NT2/D1 (cell line): ENCODE results near the gene EXOC2.
A peak's percentile ranks its signal among the peaks of the same experiment; 100 is the strongest.

Experiments
- DNase-seq: peaks from one replicate; pipeline ENCODE4 v3.0.0-alpha.2; 2011; ENCODE audit warnings: low read depth, low spot score
- H3K27me3 ChIP-seq: 2 replicates; pipeline ENCODE4 v1.6.0; 2011; ENCODE audit warnings: mild to moderate bottlenecking; ENCODE audit not compliant: insufficient read length, insufficient read depth
- H3K36me3 ChIP-seq: 2 replicates; pipeline ENCODE4 v1.6.1; 2011; ENCODE audit warnings: mild to moderate bottlenecking, low read length, mixed read lengths; ENCODE audit not compliant: insufficient read depth, insufficient read length
- H3K4me1 ChIP-seq: 2 replicates; pipeline ENCODE4 v1.5.1; 2011; ENCODE audit not compliant: insufficient read depth, insufficient read length
- H3K4me3 ChIP-seq: 2 replicates; pipeline ENCODE4 v1.5.1; 2011; ENCODE audit warnings: low read depth; ENCODE audit not compliant: insufficient read length
- H3K9ac ChIP-seq: 2 replicates; pipeline ENCODE4 v1.6.0; 2011; ENCODE audit warnings: low read depth; ENCODE audit not compliant: insufficient read length
- H3K9me3 ChIP-seq: 2 replicates; pipeline ENCODE4 v1.5.1; 2011; ENCODE audit warnings: mild to moderate bottlenecking, low read length; ENCODE audit not compliant: insufficient read depth
- SUZ12 ChIP-seq: IDR thresholded peaks from 2 replicates; pipeline ENCODE4 v1.6.1; 2011; ENCODE audit not compliant: insufficient read length, insufficient read depth; ENCODE audit errors: extremely low read depth
- YY1 ChIP-seq: IDR thresholded peaks from 2 replicates; pipeline ENCODE4 v1.6.1; 2011; ENCODE audit not compliant: insufficient read length, insufficient read depth
- ZNF274 ChIP-seq: IDR thresholded peaks from 2 replicates; pipeline ENCODE4 v1.6.1; 2011; ENCODE audit warnings: mild to moderate bottlenecking, low read depth, low read length

Gene EXOC2

GRCh38 chr6:715709-716491, 23.0 kb upstream of the EXOC2 start:
- no peak for TF ChIP-seq ZNF274
- no peak for TF ChIP-seq YY1
- TF ChIP-seq SUZ12: no peak
- Histone ChIP-seq H3K4me3 (no peak overlapping the region), H3K9me3 (no peaks in the 10 kb centered on the region), H3K9ac (no peak overlapping the region), H3K36me3 (no peaks in the 10 kb centered on the region), H3K4me1 (no peaks in the 10 kb centered on the region), H3K27me3 (peaks cover 11% of the 10 kb centered on the region)
- no peak for DNase-seq

GRCh38 chr6:714100-714499, 21.2 kb upstream of the EXOC2 start:
- H3K36me3 ChIP-seq: no peaks in the 10 kb centered on the region
- H3K4me3 ChIP-seq: no peak overlapping the region
- peaks cover 20% of the 10 kb centered on the region for H3K27me3 ChIP-seq
- no peak for DNase-seq
- TF ChIP-seq SUZ12 (no peak), YY1 (no peak), ZNF274 (no peak)
- no peaks in the 10 kb centered on the region for H3K9me3 ChIP-seq
- H3K4me1 ChIP-seq: no peaks in the 10 kb centered on the region
- H3K9ac ChIP-seq: no peak overlapping the region

GRCh38 chr6:713351-713750, 20.4 kb upstream of the EXOC2 start:
- H3K4me3 ChIP-seq: no peak overlapping the region
- TF ChIP-seq SUZ12 (no peak), ZNF274 (no peak), YY1 (no peak)
- H3K4me1 ChIP-seq: no peaks in the 10 kb centered on the region
- no peaks in the 10 kb centered on the region for H3K36me3 ChIP-seq
- no peak overlapping the region for H3K9ac ChIP-seq
- H3K27me3 ChIP-seq: peaks cover 20% of the 10 kb centered on the region
- no peak for DNase-seq
- H3K9me3 ChIP-seq: no peaks in the 10 kb centered on the region

DNA sequence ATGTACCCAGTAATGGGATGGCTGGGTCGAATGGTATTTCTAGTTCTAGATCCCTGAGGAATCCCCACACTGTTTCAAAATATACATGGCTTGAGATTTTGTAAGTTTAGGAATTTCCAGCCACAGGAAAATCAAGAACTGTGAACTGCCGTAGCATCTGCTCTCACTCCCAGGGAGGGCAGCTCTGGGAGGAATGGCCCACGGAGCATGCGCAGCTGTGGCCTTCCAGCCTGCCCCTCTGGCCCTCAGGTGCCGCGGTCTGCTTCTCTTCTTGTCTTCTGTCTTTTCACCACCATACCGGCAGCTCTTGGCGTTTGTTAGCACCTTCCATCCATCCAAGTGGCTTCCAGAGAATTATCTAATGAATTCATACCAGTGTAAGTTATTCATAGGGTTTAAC, 19.9 kb upstream of the EXOC2 start:
- Histone ChIP-seq H3K9me3 (no peaks in the 10 kb centered on the region), H3K27me3 (peaks cover 20% of the 10 kb centered on the region), H3K4me1 (no peaks in the 10 kb centered on the region), H3K36me3 (no peaks in the 10 kb centered on the region), H3K9ac (no peak overlapping the region), H3K4me3 (no peak overlapping the region)
- TF ChIP-seq ZNF274 (no peak), SUZ12 (no peak), YY1 (no peak)
- no peak for DNase-seq

GRCh38 chr6:711925-712324, 19.0 kb upstream of the EXOC2 start:
- DNase-seq: no peak
- no peaks in the 10 kb centered on the region for H3K9me3 ChIP-seq
- no peaks in the 10 kb centered on the region for H3K36me3 ChIP-seq
- peaks cover 20% of the 10 kb centered on the region for H3K27me3 ChIP-seq
- H3K4me3 ChIP-seq: no peak overlapping the region
- no peaks in the 10 kb centered on the region for H3K4me1 ChIP-seq
- TF ChIP-seq SUZ12 (no peak), YY1 (no peak), ZNF274 (no peak)
- no peak overlapping the region for H3K9ac ChIP-seq

GRCh38 chr6:710601-711571, 17.9 kb upstream of the EXOC2 start:
- Histone ChIP-seq H3K9me3 (no peaks in the 10 kb centered on the region), H3K27me3 (peaks cover 20% of the 10 kb centered on the region), H3K36me3 (no peaks in the 10 kb centered on the region), H3K4me3 (peak overlapping the region; percentile 55), H3K9ac (peak overlapping the region; percentile 72), H3K4me1 (no peaks in the 10 kb centered on the region)
- DNase-seq: no peak
- TF ChIP-seq SUZ12: no peak

- DNase-seq: no peak
- H3K4me1 ChIP-seq: no peaks in the 10 kb centered on the region
- TF ChIP-seq YY1 (no peak), SUZ12 (no peak), ZNF274 (no peak)
- H3K27me3 ChIP-seq: peaks cover 20% of the 10 kb centered on the region
- no peak overlapping the region for H3K4me3 ChIP-seq
- H3K36me3 ChIP-seq: no peaks in the 10 kb centered on the region
- H3K9ac ChIP-seq: no peak overlapping the region
- no peaks in the 10 kb centered on the region for H3K9me3 ChIP-seq
Observed at GRCh38 chr6:709471-710056, 16.6 kb upstream of the EXOC2 start.
